GM23338 (cell line): ENCODE data around the gene RNF187.

Source experiments
- CREB1 ChIP-seq: fragments of 250-450 bp; sonication (Bioruptor Pico); IDR thresholded peaks from 2 replicates; pipeline ENCODE4 v1.5.0; 2020; ENCODE audit warnings: low read depth, mild to moderate bottlenecking, moderate library complexity
- ETS1 ChIP-seq: IDR thresholded peaks from 2 replicates; pipeline ENCODE4 v1.6.1; 2016; ENCODE audit warnings: antibody characterized with exemption
- EZH2 ChIP-seq: fragments of 200-600 bp; sonication (generic); IDR thresholded peaks from one replicate; pipeline ENCODE4 v1.8.0; 2017; ENCODE audit warnings: antibody characterized with exemption, mild to moderate bottlenecking, low read depth; ENCODE audit not compliant: unreplicated experiment
- EZH2phosphoT487 ChIP-seq: fragments of 200-600 bp; sonication (generic); IDR thresholded peaks from one replicate; pipeline ENCODE4 v1.8.1; 2018; ENCODE audit warnings: antibody characterized with exemption; ENCODE audit not compliant: unreplicated experiment
- JUNB ChIP-seq: IDR thresholded peaks from one replicate; pipeline ENCODE4 v1.6.1; 2016; ENCODE audit warnings: antibody characterized with exemption; ENCODE audit not compliant: unreplicated experiment
- POLR2AphosphoS5 ChIP-seq: IDR thresholded peaks from 2 replicates; pipeline ENCODE4 v1.6.1; 2016; ENCODE audit warnings: antibody characterized with exemption, low read depth
- STAT1 ChIP-seq: IDR thresholded peaks from one replicate; pipeline ENCODE4 v1.6.1; 2016; ENCODE audit warnings: antibody characterized with exemption; ENCODE audit not compliant: unreplicated experiment
- ZNF114 ChIP-seq: fragments of 250-450 bp; sonication (Bioruptor Pico); IDR thresholded peaks from 2 replicates; pipeline ENCODE4 v1.5.0; 2020; ENCODE audit warnings: mild to moderate bottlenecking, moderate library complexity
- TF ChIP-seq, protein P1 (sequence below), 2 experiments: fragments of 200-600 bp in 1 of 2; sonication (generic) in 1 of 2; conservative IDR thresholded peaks; 2 replicates each; pipeline versions ENCODE4 v1.5.1 to v1.6.1; 2016 to 2017; ENCODE audit warnings: antibody characterized with exemption in 2 of 2, low read depth in 2 of 2, mild to moderate bottlenecking in 2 of 2, moderate library complexity in 1 of 2
- TF ChIP-seq, protein P2 (sequence below): IDR thresholded peaks from one replicate; pipeline ENCODE4 v1.6.1; 2018; ENCODE audit warnings: antibody characterized with exemption; ENCODE audit not compliant: unreplicated experiment

GRCh38 chr1:228496494-228496893, 9.3 kb downstream of the RNF187 start:
- TF ChIP-seq, protein P1, sequence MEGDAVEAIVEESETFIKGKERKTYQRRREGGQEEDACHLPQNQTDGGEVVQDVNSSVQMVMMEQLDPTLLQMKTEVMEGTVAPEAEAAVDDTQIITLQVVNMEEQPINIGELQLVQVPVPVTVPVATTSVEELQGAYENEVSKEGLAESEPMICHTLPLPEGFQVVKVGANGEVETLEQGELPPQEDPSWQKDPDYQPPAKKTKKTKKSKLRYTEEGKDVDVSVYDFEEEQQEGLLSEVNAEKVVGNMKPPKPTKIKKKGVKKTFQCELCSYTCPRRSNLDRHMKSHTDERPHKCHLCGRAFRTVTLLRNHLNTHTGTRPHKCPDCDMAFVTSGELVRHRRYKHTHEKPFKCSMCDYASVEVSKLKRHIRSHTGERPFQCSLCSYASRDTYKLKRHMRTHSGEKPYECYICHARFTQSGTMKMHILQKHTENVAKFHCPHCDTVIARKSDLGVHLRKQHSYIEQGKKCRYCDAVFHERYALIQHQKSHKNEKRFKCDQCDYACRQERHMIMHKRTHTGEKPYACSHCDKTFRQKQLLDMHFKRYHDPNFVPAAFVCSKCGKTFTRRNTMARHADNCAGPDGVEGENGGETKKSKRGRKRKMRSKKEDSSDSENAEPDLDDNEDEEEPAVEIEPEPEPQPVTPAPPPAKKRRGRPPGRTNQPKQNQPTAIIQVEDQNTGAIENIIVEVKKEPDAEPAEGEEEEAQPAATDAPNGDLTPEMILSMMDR (conservative IDR thresholded peaks at IDR 0.05; ENCODE audit: low read depth in 2 of 2), result no peak
- TF ChIP-seq EZH2phosphoT487 (no peak), EZH2 (no peak), POLR2AphosphoS5 (no peak), STAT1 (no peak), JUNB (no peak), CREB1 (no peak), ZNF114 (CRISPR knock-in tag) (no peak), ETS1 (no peak)
- TF ChIP-seq, protein P2, sequence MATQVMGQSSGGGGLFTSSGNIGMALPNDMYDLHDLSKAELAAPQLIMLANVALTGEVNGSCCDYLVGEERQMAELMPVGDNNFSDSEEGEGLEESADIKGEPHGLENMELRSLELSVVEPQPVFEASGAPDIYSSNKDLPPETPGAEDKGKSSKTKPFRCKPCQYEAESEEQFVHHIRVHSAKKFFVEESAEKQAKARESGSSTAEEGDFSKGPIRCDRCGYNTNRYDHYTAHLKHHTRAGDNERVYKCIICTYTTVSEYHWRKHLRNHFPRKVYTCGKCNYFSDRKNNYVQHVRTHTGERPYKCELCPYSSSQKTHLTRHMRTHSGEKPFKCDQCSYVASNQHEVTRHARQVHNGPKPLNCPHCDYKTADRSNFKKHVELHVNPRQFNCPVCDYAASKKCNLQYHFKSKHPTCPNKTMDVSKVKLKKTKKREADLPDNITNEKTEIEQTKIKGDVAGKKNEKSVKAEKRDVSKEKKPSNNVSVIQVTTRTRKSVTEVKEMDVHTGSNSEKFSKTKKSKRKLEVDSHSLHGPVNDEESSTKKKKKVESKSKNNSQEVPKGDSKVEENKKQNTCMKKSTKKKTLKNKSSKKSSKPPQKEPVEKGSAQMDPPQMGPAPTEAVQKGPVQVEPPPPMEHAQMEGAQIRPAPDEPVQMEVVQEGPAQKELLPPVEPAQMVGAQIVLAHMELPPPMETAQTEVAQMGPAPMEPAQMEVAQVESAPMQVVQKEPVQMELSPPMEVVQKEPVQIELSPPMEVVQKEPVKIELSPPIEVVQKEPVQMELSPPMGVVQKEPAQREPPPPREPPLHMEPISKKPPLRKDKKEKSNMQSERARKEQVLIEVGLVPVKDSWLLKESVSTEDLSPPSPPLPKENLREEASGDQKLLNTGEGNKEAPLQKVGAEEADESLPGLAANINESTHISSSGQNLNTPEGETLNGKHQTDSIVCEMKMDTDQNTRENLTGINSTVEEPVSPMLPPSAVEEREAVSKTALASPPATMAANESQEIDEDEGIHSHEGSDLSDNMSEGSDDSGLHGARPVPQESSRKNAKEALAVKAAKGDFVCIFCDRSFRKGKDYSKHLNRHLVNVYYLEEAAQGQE, result no peak
